ENCODE results near the gene LYVE1.

Gene LYVE1

DNA sequence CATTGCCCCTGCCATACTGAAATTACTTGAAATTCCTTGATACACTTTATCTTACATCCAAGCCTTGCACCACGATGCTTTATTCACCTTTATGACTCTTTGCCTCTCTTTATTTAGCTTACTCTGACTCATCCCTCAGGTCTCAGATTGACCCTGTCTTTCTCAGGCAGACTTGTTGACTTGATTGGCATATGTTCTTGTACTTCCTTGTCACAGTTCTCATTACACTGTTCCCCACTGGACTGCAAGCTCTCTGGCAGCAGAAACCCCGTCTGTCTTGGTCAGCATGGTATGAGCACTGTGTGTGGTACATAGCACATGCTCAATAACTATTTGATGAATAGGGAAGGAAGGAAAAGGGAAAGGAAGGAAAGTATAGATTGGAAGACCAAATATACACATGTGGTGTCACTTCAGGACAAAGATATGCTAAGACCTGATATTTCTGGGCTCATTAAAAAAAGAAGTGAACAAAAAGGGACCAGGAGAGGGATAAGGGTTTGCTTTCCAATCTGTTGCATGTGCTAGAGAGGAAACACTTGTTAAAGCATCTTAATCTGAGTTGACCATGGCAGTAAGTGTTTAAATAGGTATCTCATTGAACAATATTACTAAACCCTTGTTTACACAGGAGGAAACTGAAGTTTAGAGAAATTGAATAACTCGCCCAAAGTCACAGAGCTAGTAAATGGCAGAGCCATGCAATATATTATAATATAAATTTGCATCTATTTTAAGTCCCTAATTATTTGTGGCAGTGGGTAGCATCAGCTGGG is 7.2 kb downstream of the LYVE1 start:
- H3K4me3 ChIP-seq (replicated peaks; ENCODE audit: low read depth, low read length), result no peak overlapping the region
- no peak for TF ChIP-seq CTCF (IDR thresholded peaks at IDR 0.05; ENCODE audit: insufficient read depth, low read length, poor library complexity, severe bottlenecking)
- DNase-seq (ENCODE audit: extremely low read depth, insufficient read length), result no peak
- H3K36me3 ChIP-seq (ENCODE audit: control insufficient read depth, insufficient read depth, low read length), result no peaks in the 10 kb centered on the region
- H3K27me3 ChIP-seq (replicated peaks; ENCODE audit: control insufficient read depth, insufficient read depth, low read length), result no peaks in the 10 kb centered on the region

- H3K4me3 ChIP-seq (replicated peaks; ENCODE audit: low read depth, low read length), result no peak overlapping the region
- no peaks in the 10 kb centered on the region for H3K27me3 ChIP-seq (replicated peaks; ENCODE audit: control insufficient read depth, insufficient read depth, low read length)
- no peaks in the 10 kb centered on the region for H3K36me3 ChIP-seq (ENCODE audit: control insufficient read depth, insufficient read depth, low read length)
- no peak for DNase-seq (ENCODE audit: extremely low read depth, insufficient read length)
- TF ChIP-seq CTCF (IDR thresholded peaks at IDR 0.05; ENCODE audit: insufficient read depth, low read length, poor library complexity, severe bottlenecking), result no peak
Measured at GRCh38 chr11:10558288-10558687, 10.2 kb downstream of the LYVE1 start.

- no peak for TF ChIP-seq CTCF (IDR thresholded peaks at IDR 0.05; ENCODE audit: insufficient read depth, low read length, poor library complexity, severe bottlenecking)
- no peak for DNase-seq (ENCODE audit: extremely low read depth, insufficient read length)
- no peaks in the 10 kb centered on the region for H3K36me3 ChIP-seq (ENCODE audit: control insufficient read depth, insufficient read depth, low read length)
- no peaks in the 10 kb centered on the region for H3K27me3 ChIP-seq (replicated peaks; ENCODE audit: control insufficient read depth, insufficient read depth, low read length)
- no peak overlapping the region for H3K4me3 ChIP-seq (replicated peaks; ENCODE audit: low read depth, low read length)
Measured at GRCh38 chr11:10556590-10556989, 11.9 kb downstream of the LYVE1 start.

DNA sequence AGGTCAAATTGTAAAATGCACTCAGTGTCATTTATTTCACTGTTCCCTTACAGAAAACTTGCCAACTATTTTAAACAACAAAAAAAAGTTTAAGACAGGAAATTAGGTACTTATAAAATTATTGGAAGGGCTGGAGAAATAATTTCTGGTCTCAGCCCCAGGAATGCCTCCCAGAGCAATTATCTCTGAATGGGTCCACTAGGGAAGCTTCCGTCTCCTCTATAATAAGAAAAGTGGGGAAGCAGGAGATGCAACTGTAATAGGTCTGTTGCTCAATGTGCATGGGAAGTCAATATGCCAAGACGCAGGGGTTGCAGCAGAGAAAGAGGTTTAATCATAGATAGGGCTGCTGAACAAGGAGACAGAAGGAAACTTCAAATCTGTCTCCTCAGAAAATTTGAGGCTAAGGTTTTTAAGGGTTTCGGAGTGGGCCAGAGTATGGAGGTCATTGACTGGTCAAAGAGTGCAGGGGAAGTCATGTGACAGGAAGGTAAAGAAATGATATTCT is 16.6 kb downstream of the LYVE1 start:
- Histone ChIP-seq H3K4me3 (replicated peaks; ENCODE audit: low read depth, low read length) (no peak overlapping the region), H3K36me3 (ENCODE audit: control insufficient read depth, insufficient read depth, low read length) (no peaks in the 10 kb centered on the region), H3K27me3 (replicated peaks; ENCODE audit: control insufficient read depth, insufficient read depth, low read length) (no peaks in the 10 kb centered on the region; the same call in 1 of the 2 replicates)
- DNase-seq (ENCODE audit: extremely low read depth, insufficient read length), result no peak
- no peak for TF ChIP-seq CTCF (IDR thresholded peaks at IDR 0.05; ENCODE audit: insufficient read depth, low read length, poor library complexity, severe bottlenecking)

- no peak for DNase-seq (ENCODE audit: extremely low read depth, insufficient read length)
- no peak for TF ChIP-seq CTCF (IDR thresholded peaks at IDR 0.05; ENCODE audit: insufficient read depth, low read length, poor library complexity, severe bottlenecking)
- no peak overlapping the region for H3K4me3 ChIP-seq (replicated peaks; ENCODE audit: low read depth, low read length)
Measured at GRCh38 chr11:10551290-10551592, 17.2 kb downstream of the LYVE1 start.

More at GRCh38 chr11:10551290-10551592, 17.2 kb downstream of the LYVE1 start:
- no peaks in the 10 kb centered on the region; the same call in 1 of the 2 replicates for H3K27me3 ChIP-seq (replicated peaks; ENCODE audit: control insufficient read depth, insufficient read depth, low read length)
- no peaks in the 10 kb centered on the region for H3K36me3 ChIP-seq (ENCODE audit: control insufficient read depth, insufficient read depth, low read length)
